ENCODE data around the gene SCML1.
"Not testable (repeated sequence)": the region's sequence is repeated elsewhere in the genome, so short reads cannot be mapped to it uniquely, and the experiment has no call there.

SCML1 gene

DNA sequence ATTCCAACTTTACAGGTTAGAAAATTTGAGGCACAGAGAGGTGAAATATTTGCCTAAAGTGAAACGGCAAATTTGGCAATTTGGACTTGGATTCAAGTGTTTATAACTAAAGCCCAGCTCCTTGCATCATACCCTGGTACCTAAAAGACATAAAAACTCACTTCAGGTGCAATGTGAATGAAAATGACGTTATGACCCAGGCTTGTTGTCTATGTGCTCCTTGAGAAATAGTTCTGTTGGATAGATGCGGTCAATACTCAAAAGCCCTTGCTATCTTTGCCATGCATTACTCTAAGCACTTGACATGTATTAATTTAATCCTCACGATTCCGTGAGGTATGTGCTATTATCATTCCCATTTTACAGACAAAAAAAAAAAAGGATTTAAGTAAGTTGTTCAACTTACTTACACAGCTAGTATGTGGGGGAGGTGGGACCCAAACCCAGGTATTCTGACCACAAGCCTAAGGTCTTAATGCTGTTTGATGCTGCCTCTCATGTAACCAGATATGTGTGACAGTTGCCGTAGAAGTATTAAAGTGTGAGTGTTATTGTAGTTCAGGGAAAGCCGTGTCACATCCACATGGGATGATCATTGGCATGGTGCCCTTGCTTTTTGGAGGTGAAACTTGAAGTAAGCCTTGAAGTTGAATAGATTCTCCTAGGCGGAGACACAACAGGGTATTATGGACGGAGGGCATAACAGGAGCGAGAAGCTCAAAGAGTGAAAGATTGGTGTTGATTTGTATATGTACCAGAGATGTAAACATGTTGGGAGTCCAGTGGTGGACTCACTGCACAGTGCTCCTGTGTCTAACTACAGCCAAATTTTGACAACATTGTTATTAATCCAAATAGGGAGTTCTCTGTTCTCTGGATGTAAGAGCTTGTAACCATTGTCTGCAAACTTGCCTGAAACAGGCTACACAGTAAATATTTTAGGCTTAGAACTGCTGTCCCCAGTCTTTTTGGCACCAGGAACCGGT is 3.1 kb downstream of the SCML1 start:
- DNase-seq, result no peak

DNA sequence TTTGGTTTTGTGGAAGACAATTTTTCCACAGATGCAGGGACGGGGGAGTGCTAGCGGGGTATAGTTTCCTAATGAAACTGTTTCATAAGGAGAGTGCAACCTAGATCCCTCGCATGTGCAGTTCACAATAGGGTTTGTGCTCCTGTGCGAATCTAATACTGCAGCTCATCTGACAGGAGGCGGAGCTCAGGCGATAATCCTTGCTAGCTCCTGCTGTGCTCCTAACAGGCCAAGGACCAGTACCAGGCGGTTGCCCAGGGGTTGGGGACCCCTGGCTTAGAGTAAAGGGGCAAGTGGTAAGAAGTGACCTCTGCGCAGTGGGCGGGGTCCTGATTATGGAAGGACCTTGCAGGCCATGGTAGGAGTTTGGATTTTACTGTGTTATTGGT is 3.8 kb downstream of the SCML1 start:
- no peak for DNase-seq

- DNase-seq, result no peak
These were observed 6.6 kb downstream of the SCML1 start for GRCh38 chrX:17743913-17744312.

GRCh38 chrX:17744896-17745523 is 7.7 kb downstream of the SCML1 start:
- DNase-seq, result no peak

DNA sequence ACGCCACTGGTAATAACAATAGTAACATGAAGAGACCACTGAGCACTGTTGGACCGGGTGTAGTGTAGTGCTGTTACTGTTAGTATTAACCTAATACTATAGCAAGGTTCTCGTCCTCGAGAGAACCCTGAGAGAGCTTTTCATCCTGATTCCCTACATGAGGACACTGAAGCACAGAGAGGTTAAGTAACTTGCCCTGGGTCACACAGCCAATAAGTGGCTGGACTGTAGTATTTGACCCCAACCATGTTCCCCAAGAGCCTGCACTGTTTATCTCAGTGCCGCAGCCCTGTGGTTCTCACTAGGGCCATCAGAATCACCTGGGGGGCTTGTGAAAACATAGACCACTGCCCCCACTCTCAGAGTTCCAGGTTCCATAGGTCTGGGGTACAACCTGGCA is 10.4 kb downstream of the SCML1 start:
- DNase-seq, result no peak

DNA sequence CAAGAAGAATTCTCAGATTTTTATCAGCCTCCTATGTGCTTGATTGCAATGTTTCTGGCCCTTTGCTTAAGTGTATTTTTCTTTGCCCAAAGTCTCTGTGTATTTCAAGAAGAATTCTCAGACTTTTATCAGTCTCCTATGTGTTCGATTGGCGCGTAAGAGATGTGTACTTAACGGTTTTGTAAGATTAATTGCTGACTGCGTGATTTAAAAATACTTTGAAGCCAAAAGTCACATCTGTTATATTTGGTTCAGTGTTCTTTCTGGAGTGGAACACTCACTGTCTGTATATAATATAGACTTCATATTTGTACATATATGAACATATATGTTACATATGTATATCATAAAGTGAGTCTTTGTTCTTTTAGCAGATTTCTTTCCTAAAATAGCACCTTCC is 11.4 kb downstream of the SCML1 start:
- no peak for DNase-seq

GRCh38 chrX:17750436-17750835 is 13.1 kb downstream of the SCML1 start:
- no peak for DNase-seq

DNA sequence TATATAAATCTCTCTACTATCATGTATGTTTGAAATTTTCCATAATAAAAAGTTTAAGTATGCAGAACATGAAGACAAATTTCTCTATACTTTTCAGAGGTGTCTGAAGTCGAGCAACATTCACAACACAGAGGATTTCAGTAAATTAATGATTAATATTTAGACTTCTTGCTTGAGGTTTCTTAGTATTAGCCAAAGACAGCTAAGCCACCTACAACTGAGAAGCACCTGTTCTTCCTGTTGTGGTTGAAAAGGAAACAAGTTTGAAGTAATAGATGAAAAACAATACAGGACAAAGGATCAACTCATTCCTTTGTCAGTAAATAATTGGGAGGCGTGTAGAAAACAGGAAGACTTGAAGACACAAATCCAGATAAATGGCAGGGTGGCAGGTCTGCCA is 21.1 kb downstream of the SCML1 start:
- DNase-seq, result no peak

GRCh38 chrX:17759990-17760389 is 22.7 kb downstream of the SCML1 start:
- DNase-seq, result no peak

GRCh38 chrX:17767734-17768133 is 30.4 kb downstream of the SCML1 start:
- DNase-seq, result no peak

DNA sequence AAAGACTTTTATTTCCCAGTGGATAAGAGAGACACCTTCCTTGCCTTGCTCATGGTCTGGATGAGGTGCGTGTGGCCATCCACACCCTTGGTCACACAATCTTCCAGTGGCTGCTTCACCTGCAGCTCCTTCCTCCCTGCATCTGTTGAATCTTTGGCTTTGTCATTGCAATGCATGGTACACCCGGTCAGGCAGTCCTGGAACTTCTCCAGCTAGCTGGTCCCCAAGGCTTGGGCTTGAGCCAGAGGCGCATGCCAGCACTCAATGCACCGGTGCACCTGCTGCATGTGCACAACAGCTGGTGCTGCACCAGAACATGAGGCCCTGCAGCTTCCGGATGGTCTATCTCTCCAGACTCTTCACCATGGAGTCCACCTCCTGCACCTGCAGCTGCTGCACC is 31.7 kb downstream of the SCML1 start:
- DNase-seq, result no peak

DNA sequence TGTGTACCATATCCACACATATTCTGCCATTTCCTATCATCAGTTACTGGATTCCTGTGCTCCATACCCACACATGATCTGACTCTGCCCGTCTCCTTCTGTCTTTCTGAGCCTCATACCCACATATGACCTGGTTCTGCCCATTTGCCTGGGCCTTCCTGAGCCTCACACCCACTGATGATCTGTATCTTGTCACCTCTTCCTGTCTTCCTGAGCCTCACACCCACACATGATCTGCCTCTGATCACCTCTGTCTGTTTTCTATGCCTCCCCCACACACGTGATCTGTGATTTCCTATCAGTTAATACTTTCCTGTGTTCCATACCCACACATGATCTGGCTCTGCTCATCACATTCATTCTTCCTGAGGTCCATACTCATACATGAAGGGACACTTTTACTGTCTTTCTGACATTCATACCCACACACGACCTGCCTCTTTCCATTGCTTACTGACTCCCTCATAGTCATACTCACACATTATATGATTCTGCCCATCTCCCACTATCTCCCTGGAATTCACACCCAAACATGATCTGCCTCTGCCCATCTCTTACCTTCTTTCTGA is 32.5 kb downstream of the SCML1 start:
- DNase-seq, result no peak

DNA sequence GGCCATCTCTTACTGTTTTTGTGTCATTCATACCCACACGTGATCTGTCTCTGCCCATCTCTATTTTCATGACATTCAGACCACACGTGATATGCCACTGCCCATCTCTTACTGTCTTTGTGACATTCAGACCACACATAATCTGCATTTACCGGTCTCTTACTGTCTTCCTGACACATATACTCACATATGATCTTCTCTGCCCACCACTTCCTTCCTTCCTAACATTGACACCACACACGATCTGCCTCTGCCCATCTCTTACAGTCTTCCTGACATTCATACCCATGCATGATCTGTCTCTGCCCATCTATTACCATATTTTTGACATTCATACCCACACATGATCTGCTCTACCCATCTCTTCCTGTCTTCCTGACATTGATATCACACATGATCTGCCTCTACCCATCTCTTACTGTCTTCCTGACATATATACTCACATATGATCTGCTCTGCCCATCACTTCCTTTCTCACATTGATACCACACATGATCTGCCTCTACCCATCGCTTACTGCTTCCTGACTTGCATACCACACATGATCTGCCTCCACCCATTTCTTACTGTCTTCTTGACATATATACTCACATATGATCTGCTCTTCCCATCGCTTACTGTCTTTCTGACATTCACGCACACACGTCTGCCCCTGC is 36.1 kb downstream of the SCML1 start:
- DNase-seq, result no peak

DNA sequence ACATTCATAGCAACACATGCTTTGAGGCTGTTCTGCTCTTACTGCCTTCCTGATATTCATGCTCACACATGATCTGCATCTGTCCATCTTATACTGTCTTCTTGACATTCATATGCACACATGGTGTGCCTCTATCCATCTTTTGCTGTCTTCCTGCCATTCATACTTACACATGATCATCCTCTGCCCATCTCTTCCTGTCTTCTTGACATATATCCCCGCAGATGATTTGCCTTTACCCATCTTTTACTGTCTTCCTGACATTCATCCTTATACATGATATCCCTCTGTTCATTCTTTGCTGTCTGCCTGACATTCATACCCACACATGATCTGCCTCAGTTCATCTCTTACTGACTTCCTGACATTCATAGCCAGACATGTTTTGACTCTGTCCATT is 36.8 kb downstream of the SCML1 start:
- DNase-seq, result no peak

DNA sequence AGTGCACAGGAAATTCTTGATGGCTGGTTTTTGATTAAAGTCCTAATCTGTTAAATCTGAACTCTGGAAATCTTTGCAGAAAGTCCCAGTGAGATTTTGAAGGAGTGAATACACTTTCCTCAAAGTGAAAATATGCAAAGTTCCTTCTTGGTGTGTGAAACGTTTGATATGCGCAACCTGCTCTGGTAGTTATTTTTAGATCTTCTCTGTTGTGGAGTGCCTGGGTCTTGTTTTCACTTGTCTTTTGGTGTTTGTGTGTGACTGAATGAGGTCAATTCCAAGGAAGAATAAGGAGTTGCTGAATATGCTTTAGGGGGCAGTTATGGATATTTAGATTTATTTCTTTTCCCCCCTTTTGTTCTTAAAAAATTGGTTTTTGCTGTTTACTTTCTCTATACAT is 41.7 kb downstream of the SCML1 start:
- DNase-seq, result no peak

DNA sequence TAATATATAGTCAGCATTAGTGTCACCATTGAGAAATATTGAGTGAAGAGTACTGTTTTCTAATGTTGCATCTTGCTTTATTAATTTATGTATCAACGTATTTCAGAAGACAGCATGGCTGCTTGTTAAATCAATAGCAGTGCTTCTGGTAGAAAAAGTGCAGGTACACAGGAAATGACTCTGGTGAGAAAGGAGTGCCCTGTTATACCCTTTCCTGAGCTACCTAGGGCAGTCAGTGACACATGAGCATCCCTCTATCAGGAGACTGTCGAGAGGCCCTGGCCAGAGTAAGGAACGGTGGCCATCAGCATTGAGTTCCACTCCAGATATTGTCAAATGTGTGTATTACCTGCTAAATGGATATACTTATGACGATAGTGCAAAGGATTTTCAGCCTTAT is 42.1 kb downstream of the SCML1 start:
- DNase-seq, result no peak

GRCh38 chrX:17786554-17787347 is 49.5 kb downstream of the SCML1 start:
- DNase-seq, result not testable (repeated sequence)

DNA sequence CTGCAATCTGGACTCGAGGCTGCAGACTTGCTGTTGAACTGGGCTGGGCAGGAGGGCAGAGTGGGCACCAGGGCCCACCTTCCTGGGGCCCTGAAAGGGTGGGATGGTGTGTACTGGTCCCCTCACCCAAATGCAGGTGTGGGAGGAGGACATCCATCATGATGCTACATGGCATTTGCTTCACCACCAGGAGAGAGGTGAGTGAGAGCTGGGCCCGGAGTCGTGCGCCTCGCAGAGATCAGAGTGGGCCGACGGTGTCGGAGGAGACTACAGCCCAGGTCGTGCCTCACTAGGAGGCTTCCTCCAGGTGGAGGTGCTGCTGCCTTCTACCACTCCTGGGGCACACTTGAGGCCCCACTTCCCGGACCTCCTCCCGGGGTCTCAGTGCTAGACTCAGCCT is 50.3 kb downstream of the SCML1 start:
- no peak for DNase-seq

DNA sequence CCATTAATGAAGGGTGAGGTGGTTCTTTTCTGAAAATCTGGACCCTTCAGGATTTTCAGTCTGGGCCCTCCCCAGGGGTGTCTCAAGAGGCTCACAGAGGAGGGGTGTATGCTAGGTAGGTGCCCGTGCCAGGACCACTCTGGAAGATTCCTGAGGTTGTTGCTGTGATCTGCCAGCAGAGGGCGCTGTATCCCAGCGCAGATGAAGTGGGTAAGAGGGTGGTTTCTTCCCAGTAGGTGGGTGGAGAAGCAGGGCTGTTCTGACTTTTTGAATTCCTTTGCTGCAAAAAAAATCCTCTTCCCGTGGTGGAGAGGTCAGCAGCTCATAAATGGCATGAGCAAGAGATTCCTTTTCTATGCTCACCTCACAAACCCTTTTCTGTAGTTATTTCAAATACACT is 51.1 kb downstream of the SCML1 start:
- DNase-seq, result peak; percentile 43

DNA sequence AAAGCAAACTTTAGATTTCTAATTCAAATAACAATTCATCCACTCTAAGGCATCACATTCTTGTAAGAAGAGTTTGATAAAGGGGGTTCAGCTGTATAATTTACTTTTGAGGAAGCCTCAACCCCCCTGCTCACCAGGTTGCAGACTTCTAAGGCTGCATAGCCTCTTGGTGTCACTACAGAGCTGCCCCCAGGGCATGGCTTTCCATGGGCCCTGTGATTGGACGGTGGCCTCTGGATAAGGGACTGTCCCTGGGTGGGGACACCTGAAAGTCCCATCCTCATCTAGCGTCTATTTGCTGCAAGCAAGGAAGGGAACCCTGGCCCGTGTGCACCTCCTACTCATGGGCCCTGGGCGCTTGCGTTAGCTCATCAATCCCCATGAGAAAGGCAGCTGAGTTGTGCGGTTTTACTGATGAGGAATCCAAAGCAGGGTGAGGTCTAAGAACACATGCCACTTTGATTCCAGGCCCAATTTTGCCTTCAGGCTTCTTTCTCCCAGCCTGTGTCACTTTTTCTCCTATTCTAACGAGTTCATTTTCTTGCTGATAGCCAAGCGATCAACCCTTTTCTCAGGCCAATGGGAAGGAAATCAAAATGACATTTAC is 51.8 kb downstream of the SCML1 start:
- no peak for DNase-seq

DNA sequence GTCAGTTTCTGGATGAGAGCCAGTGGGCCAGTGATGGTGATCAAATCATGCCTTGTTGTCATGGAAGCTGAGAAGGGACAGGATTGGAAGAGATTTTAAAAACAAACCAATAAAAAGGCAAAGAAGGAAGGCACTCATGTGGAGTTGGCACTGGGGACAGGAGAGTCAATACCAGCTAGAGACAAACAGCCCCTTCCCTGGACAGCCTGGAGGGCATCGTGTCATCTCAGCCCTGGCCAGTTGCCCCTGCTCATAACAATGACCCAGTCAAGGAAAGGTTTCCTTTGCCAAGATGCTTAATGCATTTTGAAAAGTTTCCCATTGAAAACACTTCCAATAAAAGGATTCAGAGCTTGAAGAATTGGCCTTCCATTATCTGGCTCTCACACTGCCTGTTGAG is 55.5 kb downstream of the SCML1 start:
- no peak for DNase-seq

- no peak for DNase-seq
These were observed 61.6 kb downstream of the SCML1 start for GRCh38 chrX:17798921-17799320.

All from 8988T (cell line).